SU-DHL-6 (cell line): ENCODE results near the gene MS4A6A.

Source experiments
- H2AFZ ChIP-seq: fragments of 200-600 bp; sonication (generic); 2 replicates; pipeline ENCODE4 v1.6.1; 2014; ENCODE audit warnings: low read depth, mild to moderate bottlenecking, moderate library complexity, mixed read lengths, antibody characterized with exemption, low read length; ENCODE audit not compliant: severe bottlenecking
- H3F3A ChIP-seq: fragments of 200-600 bp; shearing (Covaris generic); 2 replicates; pipeline ENCODE4 v1.6.0; 2016; ENCODE audit warnings: antibody characterized with exemption, mild to moderate bottlenecking; ENCODE audit not compliant: insufficient read depth
- H3K27ac ChIP-seq: fragments of 200-600 bp; sonication (generic); 2 replicates; pipeline ENCODE4 v1.5.1; 2016; ENCODE audit warnings: low read depth, mild to moderate bottlenecking, low read length, moderate library complexity, mixed read lengths
- H3K27me3 ChIP-seq: fragments of 200-600 bp; sonication (generic), shearing (Covaris generic); 2 replicates; pipeline ENCODE4 v1.6.0; 2014; ENCODE audit warnings: mild to moderate bottlenecking, low read length
- H3K36me3 ChIP-seq: fragments of 200-600 bp; sonication (generic); 2 replicates; pipeline ENCODE4 v1.6.1; 2014; ENCODE audit warnings: mild to moderate bottlenecking, low read length, mixed read lengths
- H3K4me2 ChIP-seq: fragments of 300-600, 200-600 bp; shearing (Covaris generic), sonication (generic); 2 replicates; pipeline ENCODE4 v1.6.0; 2014; ENCODE audit warnings: low read length, low read depth, mild to moderate bottlenecking; ENCODE audit not compliant: poor library complexity, severe bottlenecking
- H3K4me3 ChIP-seq: fragments of 200-600 bp; sonication (generic); 2 replicates; pipeline ENCODE4 v1.5.1; 2014; ENCODE audit warnings: antibody characterized with exemption, low read length, mild to moderate bottlenecking, mixed read lengths; ENCODE audit not compliant: insufficient read depth, poor library complexity, severe bottlenecking
- H3K79me2 ChIP-seq: fragments of 200-600 bp; sonication (generic); 2 replicates; pipeline ENCODE4 v1.6.1; 2014; ENCODE audit warnings: mild to moderate bottlenecking, low read length, moderate library complexity; ENCODE audit not compliant: insufficient read depth
- H3K9ac ChIP-seq: fragments of 200-600 bp; sonication (generic); 2 replicates; pipeline ENCODE4 v1.7.0; 2014; ENCODE audit warnings: mild to moderate bottlenecking, low read length
- H3K9me2 ChIP-seq: fragments of 200-600 bp; sonication (generic); replicated peaks from 2 replicates; pipeline ENCODE4 v1.6.1; 2014; ENCODE audit warnings: low read length; ENCODE audit not compliant: insufficient read depth
- H3K9me3 ChIP-seq: fragments of 200-600 bp; sonication (generic); 2 replicates; pipeline ENCODE4 v1.6.1; 2014; ENCODE audit warnings: low read length, mixed read lengths; ENCODE audit not compliant: insufficient read depth
- H4K20me1 ChIP-seq: fragments of 200-600 bp; sonication (generic); 2 replicates; pipeline ENCODE4 v1.6.1; 2014; ENCODE audit warnings: low read depth, mild to moderate bottlenecking, antibody characterized with exemption, low read length, moderate library complexity, mixed read lengths
- EZH2phosphoT487 ChIP-seq: fragments of 200-600 bp; sonication (generic), shearing (Covaris generic); conservative IDR thresholded peaks from 2 replicates; pipeline ENCODE4 v1.6.1; 2018; ENCODE audit warnings: mild to moderate bottlenecking, antibody characterized with exemption, low read length, moderate library complexity, mixed read lengths
- TF ChIP-seq, protein P1 (sequence below): fragments of 200-600 bp; sonication (generic); IDR thresholded peaks from one replicate; pipeline ENCODE4 v1.5.1; 2017; ENCODE audit warnings: antibody characterized with exemption, mild to moderate bottlenecking, low read length, moderate library complexity; ENCODE audit not compliant: insufficient read depth, poor library complexity, severe bottlenecking

The MS4A6A gene

GRCh38 chr11:60159868-60160267 is 23.0 kb downstream of the MS4A6A start:
- H3K9me3 ChIP-seq, result no peaks in the 10 kb centered on the region
- H3K9me2 ChIP-seq, result no peaks in the 10 kb centered on the region
- H3K79me2 ChIP-seq, result no peaks in the 10 kb centered on the region
- no peak overlapping the region for H2AFZ ChIP-seq
- no peaks in the 10 kb centered on the region for H3K36me3 ChIP-seq
- H3K27ac ChIP-seq, result no peak overlapping the region
- no peak for TF ChIP-seq EZH2phosphoT487
- TF ChIP-seq, protein P1, sequence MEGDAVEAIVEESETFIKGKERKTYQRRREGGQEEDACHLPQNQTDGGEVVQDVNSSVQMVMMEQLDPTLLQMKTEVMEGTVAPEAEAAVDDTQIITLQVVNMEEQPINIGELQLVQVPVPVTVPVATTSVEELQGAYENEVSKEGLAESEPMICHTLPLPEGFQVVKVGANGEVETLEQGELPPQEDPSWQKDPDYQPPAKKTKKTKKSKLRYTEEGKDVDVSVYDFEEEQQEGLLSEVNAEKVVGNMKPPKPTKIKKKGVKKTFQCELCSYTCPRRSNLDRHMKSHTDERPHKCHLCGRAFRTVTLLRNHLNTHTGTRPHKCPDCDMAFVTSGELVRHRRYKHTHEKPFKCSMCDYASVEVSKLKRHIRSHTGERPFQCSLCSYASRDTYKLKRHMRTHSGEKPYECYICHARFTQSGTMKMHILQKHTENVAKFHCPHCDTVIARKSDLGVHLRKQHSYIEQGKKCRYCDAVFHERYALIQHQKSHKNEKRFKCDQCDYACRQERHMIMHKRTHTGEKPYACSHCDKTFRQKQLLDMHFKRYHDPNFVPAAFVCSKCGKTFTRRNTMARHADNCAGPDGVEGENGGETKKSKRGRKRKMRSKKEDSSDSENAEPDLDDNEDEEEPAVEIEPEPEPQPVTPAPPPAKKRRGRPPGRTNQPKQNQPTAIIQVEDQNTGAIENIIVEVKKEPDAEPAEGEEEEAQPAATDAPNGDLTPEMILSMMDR, result no peak
- H3K9ac ChIP-seq, result no peak overlapping the region
- no peaks in the 10 kb centered on the region for H3K27me3 ChIP-seq
- H3K4me2 ChIP-seq, result no peak overlapping the region
- no peak overlapping the region for H3K4me3 ChIP-seq
- no peaks in the 10 kb centered on the region for H4K20me1 ChIP-seq
- no peaks in the 10 kb centered on the region for H3F3A ChIP-seq

DNA sequence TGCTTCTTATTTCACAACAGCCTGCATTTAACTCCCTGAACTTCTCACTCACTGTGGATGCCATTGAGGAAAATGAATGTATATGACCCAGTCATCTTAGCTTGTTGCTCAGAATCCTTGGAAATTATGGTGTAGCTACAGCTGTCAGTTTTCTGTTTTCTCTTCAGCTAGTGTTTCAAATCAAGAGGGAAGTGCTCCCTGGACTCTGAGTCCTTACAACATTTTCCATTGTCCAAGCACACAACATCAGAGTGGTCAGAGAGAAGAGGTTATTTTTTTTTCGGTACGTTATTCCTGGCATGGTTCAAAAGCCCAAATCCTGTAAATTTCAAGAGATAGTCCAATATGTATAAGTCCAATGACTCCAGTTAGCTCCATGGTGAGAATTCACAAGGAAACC is 23.6 kb downstream of the MS4A6A start:
- no peak overlapping the region for H3K4me2 ChIP-seq
- no peaks in the 10 kb centered on the region for H3K9me2 ChIP-seq
- H3K9me3 ChIP-seq, result no peaks in the 10 kb centered on the region
- no peak overlapping the region for H3K9ac ChIP-seq
- no peaks in the 10 kb centered on the region for H3F3A ChIP-seq
- TF ChIP-seq, protein P1, result no peak
- no peak for TF ChIP-seq EZH2phosphoT487
- no peaks in the 10 kb centered on the region for H4K20me1 ChIP-seq
- no peaks in the 10 kb centered on the region for H3K79me2 ChIP-seq
- no peaks in the 10 kb centered on the region for H3K27me3 ChIP-seq
- H3K27ac ChIP-seq, result no peak overlapping the region
- no peak overlapping the region for H2AFZ ChIP-seq
- H3K4me3 ChIP-seq, result no peak overlapping the region
- no peaks in the 10 kb centered on the region for H3K36me3 ChIP-seq

DNA sequence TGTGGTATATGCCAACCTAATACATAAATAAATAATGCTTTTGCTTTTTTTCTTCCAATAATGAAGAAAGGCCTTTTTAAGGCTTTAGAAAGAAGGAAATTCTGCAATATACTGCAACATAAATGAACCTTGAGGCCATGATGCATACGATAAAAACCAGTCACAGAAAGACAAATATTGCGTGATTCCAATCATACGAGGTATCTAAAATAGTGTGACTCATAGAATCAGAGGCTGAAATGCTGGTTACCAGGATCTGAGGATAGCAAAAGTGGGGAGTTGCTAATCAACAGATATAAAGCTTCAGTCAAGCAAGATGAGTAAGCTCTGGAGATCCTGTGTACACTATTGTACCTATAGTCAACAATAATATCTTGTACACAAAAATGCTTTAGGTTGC is 24.2 kb downstream of the MS4A6A start:
- H3K36me3 ChIP-seq, result no peaks in the 10 kb centered on the region
- no peak overlapping the region for H3K4me3 ChIP-seq
- no peak overlapping the region for H3K4me2 ChIP-seq
- H3K9me3 ChIP-seq, result no peaks in the 10 kb centered on the region
- TF ChIP-seq, protein P1, result no peak
- no peak for TF ChIP-seq EZH2phosphoT487
- H3K27ac ChIP-seq, result no peak overlapping the region
- H4K20me1 ChIP-seq, result no peaks in the 10 kb centered on the region
- no peaks in the 10 kb centered on the region for H3F3A ChIP-seq
- no peaks in the 10 kb centered on the region for H3K79me2 ChIP-seq
- H2AFZ ChIP-seq, result no peak overlapping the region
- H3K27me3 ChIP-seq, result no peaks in the 10 kb centered on the region
- H3K9me2 ChIP-seq, result no peaks in the 10 kb centered on the region
- H3K9ac ChIP-seq, result no peak overlapping the region
